MM.1S (cell line): ENCODE data around the gene TBL1X.

Source experiments
- EZH2 ChIP-seq: fragments of 300-600 bp; sonication (generic); optimal IDR thresholded peaks from 2 replicates; pipeline ENCODE3; 2017; ENCODE audit warnings: low read depth, mild to moderate bottlenecking, antibody characterized with exemption, low read length, mixed read lengths
- EZH2phosphoT487 ChIP-seq: fragments of 300-600 bp; sonication (generic); IDR thresholded peaks from 2 replicates; pipeline ENCODE4 v1.6.1; 2018; ENCODE audit warnings: antibody characterized with exemption, low read length
- TF ChIP-seq, protein P1 (sequence below): fragments of 300-600 bp; sonication (generic); IDR thresholded peaks from 2 replicates; pipeline ENCODE4 v1.5.1; 2016; ENCODE audit warnings: antibody characterized with exemption, low read length, mixed read lengths

GRCh38 chrX:9534686-9535085 lies 69.8 kb downstream of the TBL1X start:
- TF ChIP-seq, protein P1, sequence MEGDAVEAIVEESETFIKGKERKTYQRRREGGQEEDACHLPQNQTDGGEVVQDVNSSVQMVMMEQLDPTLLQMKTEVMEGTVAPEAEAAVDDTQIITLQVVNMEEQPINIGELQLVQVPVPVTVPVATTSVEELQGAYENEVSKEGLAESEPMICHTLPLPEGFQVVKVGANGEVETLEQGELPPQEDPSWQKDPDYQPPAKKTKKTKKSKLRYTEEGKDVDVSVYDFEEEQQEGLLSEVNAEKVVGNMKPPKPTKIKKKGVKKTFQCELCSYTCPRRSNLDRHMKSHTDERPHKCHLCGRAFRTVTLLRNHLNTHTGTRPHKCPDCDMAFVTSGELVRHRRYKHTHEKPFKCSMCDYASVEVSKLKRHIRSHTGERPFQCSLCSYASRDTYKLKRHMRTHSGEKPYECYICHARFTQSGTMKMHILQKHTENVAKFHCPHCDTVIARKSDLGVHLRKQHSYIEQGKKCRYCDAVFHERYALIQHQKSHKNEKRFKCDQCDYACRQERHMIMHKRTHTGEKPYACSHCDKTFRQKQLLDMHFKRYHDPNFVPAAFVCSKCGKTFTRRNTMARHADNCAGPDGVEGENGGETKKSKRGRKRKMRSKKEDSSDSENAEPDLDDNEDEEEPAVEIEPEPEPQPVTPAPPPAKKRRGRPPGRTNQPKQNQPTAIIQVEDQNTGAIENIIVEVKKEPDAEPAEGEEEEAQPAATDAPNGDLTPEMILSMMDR, result no peak
- no peak for TF ChIP-seq EZH2
- no peak for TF ChIP-seq EZH2phosphoT487
